Measurements from ENCODE around the gene UNKL. TPM values are rescaled to one million over a fixed set of nuclear protein-coding genes. Genes with fewer than 3 reads are reported as not detected.
A peak's percentile ranks its signal among the peaks of the same experiment; 100 is the strongest.

The UNKL gene
- total RNA-seq, 4 donors from 2014 or later: 15.2 to 86.4 (median 24.2) TPM

GRCh38 chr16:1326946-1327618 is 87.4 kb downstream of the UNKL start:
- WGBS, 2 donors (ENCODE audit: low coverage in 1 of 2): 79% methylated on average over 12 of the region's 17 CpGs; no CpG with 5 or more reads in 1 of the 2 donors
- peaks cover 13% of the 10 kb centered on the region for H3K27me3 ChIP-seq
- peaks cover 0 to 18% (median 5%) of the 10 kb centered on the region in 4 donors for H3K36me3 ChIP-seq
- no peak for DNase-seq
- intact Hi-C loops (cut with DNase I; ENCODE audit: low total_unique reads): no loop called here
- H3K4me1 ChIP-seq: peaks cover 3 to 11% (median 11%) of the 10 kb centered on the region in 4 donors
- H3K4me3 ChIP-seq: no peak overlapping the region
- no peaks in the 10 kb centered on the region for H3K9me3 ChIP-seq
- in situ Hi-C loops (cut with MboI; ENCODE audit: low pct_ligation_motif_present in 1 of 4, low pct_unique_long_range_greater_than_20kb in 1 of 4, low sequenced_read_pairs in 3 of 4): no loop called here
- peak overlapping the region in 1 of 4 donors; percentile 43 for H3K27ac ChIP-seq
- no peak for TF ChIP-seq CTCF (IDR thresholded peaks at IDR 0.05)

GRCh38 chr16:1326391-1326790 is 88.1 kb downstream of the UNKL start:
- Histone ChIP-seq H3K9me3 (no peaks in the 10 kb centered on the region), H3K36me3 (peaks cover 0 to 18% (median 7%) of the 10 kb centered on the region in 4 donors), H3K4me1 (peaks cover 0 to 4% (median 4%) of the 10 kb centered on the region in 4 donors), H3K27me3 (peaks cover 6% of the 10 kb centered on the region), H3K4me3 (no peak overlapping the region), H3K27ac (peak overlapping the region in 2 of 4 donors; percentile 25 to 51)
- intact Hi-C loops (cut with DNase I; ENCODE audit: low total_unique reads) (no loop called here), in situ Hi-C loops (cut with MboI; ENCODE audit: low pct_ligation_motif_present in 1 of 4, low pct_unique_long_range_greater_than_20kb in 1 of 4, low sequenced_read_pairs in 3 of 4) (no loop called here)
- WGBS, 2 donors (ENCODE audit: low coverage in 1 of 2): 54 to 76% methylated on average over 9 to 17 of the region's 17 CpGs
- TF ChIP-seq POLR2A (IDR thresholded peaks at IDR 0.05) (no peak), EP300 (IDR thresholded peaks at IDR 0.05; ENCODE audit: low read depth) (no peak), POLR2AphosphoS5 (IDR thresholded peaks at IDR 0.05) (no peak)
- DNase-seq: no peak

GRCh38 chr16:1325673-1326371 is 88.7 kb downstream of the UNKL start:
- 65% methylated on average over 18 of the region's 20 CpGs; no CpG with 5 or more reads in 1 of the 2 donors for whole genome bisulfite sequencing, 2 donors (ENCODE audit: low coverage in 1 of 2)
- H3K36me3 ChIP-seq: peaks cover 0 to 22% (median 9%) of the 10 kb centered on the region in 4 donors
- peak overlapping the region in 2 of 4 donors; percentile 25 to 51 for H3K27ac ChIP-seq
- peaks cover under 1% of the 10 kb centered on the region for H3K27me3 ChIP-seq
- in situ Hi-C loops (cut with MboI; ENCODE audit: low pct_ligation_motif_present in 1 of 4, low pct_unique_long_range_greater_than_20kb in 1 of 4, low sequenced_read_pairs in 3 of 4): no loop called here
- no peak overlapping the region for H3K4me3 ChIP-seq
- no peaks in the 10 kb centered on the region for H3K9me3 ChIP-seq
- intact Hi-C loops (cut with DNase I; ENCODE audit: low total_unique reads): no loop called here
- no peak for DNase-seq
- no peak for TF ChIP-seq CTCF (IDR thresholded peaks at IDR 0.05)
- no peaks in the 10 kb centered on the region for H3K4me1 ChIP-seq

GRCh38 chr16:1325261-1325660 is 89.2 kb downstream of the UNKL start:
- peaks cover 0 to 27% (median 11%) of the 10 kb centered on the region in 4 donors for H3K36me3 ChIP-seq
- no peak for DNase-seq
- intact Hi-C loops (cut with DNase I; ENCODE audit: low total_unique reads) (no loop called here), in situ Hi-C loops (cut with MboI; ENCODE audit: low pct_ligation_motif_present in 1 of 4, low pct_unique_long_range_greater_than_20kb in 1 of 4, low sequenced_read_pairs in 3 of 4) (no loop called here)
- no peaks in the 10 kb centered on the region for H3K4me1 ChIP-seq
- H3K27ac ChIP-seq: peak overlapping the region in 2 of 4 donors; percentile 25 to 51
- no peaks in the 10 kb centered on the region for H3K9me3 ChIP-seq
- TF ChIP-seq CTCF (IDR thresholded peaks at IDR 0.05) (no peak), POLR2AphosphoS5 (IDR thresholded peaks at IDR 0.05) (no peak), POLR2A (IDR thresholded peaks at IDR 0.05) (no peak), EP300 (IDR thresholded peaks at IDR 0.05; ENCODE audit: low read depth) (no peak)
- no peaks in the 10 kb centered on the region for H3K27me3 ChIP-seq
- no peak overlapping the region for H3K4me3 ChIP-seq
- 88% methylated on average over 15 of the region's 15 CpGs; no CpG with 5 or more reads in 1 of the 2 donors for WGBS, 2 donors (ENCODE audit: low coverage in 1 of 2)
